ENCODE results near the gene PDE10A.

The PDE10A gene

DNA sequence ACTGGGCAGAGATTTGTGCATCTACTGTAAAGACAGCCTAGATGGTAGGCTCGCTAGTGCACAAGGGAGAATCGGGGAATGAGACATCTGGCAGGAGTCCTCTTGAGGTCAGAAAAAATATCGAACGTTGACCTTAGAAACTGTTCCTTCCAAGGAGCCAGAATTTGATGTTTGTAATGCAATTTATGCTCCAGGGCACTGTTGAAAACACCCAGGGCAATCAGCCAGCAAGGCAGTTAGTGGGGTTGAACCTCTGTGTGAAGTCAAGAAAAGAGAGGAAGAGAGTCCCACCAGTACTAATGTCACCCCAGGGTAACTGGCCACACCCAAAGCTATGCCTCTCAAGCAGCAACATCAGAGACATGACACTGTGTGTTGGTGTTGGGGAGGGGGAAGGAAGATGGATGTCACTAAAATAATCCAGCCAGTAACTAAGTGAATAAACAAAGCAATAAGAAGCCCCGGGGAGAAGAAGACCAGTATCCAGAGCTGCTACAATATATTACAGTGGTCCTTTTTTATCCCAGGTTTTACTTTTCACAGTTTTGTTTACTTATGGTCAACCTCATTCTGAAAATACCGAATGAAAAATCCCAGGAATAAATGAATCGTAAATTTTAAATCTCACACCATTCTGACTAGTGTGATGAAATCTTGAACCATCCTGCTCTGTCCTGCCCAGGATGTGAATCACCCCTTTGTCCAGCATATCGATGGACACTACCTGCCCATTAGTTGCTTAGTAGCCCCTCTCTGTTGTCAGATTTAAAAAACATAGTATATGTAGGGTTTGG is 32.9 kb upstream of the PDE10A start:
- TF ChIP-seq, protein P1, sequence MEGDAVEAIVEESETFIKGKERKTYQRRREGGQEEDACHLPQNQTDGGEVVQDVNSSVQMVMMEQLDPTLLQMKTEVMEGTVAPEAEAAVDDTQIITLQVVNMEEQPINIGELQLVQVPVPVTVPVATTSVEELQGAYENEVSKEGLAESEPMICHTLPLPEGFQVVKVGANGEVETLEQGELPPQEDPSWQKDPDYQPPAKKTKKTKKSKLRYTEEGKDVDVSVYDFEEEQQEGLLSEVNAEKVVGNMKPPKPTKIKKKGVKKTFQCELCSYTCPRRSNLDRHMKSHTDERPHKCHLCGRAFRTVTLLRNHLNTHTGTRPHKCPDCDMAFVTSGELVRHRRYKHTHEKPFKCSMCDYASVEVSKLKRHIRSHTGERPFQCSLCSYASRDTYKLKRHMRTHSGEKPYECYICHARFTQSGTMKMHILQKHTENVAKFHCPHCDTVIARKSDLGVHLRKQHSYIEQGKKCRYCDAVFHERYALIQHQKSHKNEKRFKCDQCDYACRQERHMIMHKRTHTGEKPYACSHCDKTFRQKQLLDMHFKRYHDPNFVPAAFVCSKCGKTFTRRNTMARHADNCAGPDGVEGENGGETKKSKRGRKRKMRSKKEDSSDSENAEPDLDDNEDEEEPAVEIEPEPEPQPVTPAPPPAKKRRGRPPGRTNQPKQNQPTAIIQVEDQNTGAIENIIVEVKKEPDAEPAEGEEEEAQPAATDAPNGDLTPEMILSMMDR (IDR thresholded peaks at IDR 0.05; ENCODE audit: low read depth, low read length), result no peak
- TF ChIP-seq MAX (IDR thresholded peaks at IDR 0.05; ENCODE audit: low read depth, low read length) (no peak), MYC (IDR thresholded peaks at IDR 0.05; ENCODE audit: low read depth, low read length) (no peak), POLR2A (IDR thresholded peaks at IDR 0.05; ENCODE audit: extremely low read depth, insufficient read length) (no peak)
- H3K4me3 ChIP-seq (ENCODE audit: low read depth, low read length), result no peak overlapping the region
- no peak for DNase-seq (ENCODE audit: low read depth)

GRCh38 chr6:165694296-165694695 is 31.3 kb upstream of the PDE10A start:
- H3K4me3 ChIP-seq (ENCODE audit: low read depth, low read length), result no peak overlapping the region
- no peak for DNase-seq (ENCODE audit: low read depth)
- TF ChIP-seq MYC (IDR thresholded peaks at IDR 0.05; ENCODE audit: low read depth, low read length), result no peak
- TF ChIP-seq MAX (IDR thresholded peaks at IDR 0.05; ENCODE audit: low read depth, low read length), result no peak
- TF ChIP-seq, protein P1 (IDR thresholded peaks at IDR 0.05; ENCODE audit: low read depth, low read length), result no peak
- TF ChIP-seq POLR2A (IDR thresholded peaks at IDR 0.05; ENCODE audit: extremely low read depth, insufficient read length), result no peak

GRCh38 chr6:165692106-165692653 is 29.1 kb upstream of the PDE10A start:
- TF ChIP-seq POLR2A (IDR thresholded peaks at IDR 0.05; ENCODE audit: extremely low read depth, insufficient read length) (no peak), MAX (IDR thresholded peaks at IDR 0.05; ENCODE audit: low read depth, low read length) (no peak), MYC (IDR thresholded peaks at IDR 0.05; ENCODE audit: low read depth, low read length) (no peak)
- TF ChIP-seq, protein P1 (IDR thresholded peaks at IDR 0.05; ENCODE audit: low read depth, low read length), result no peak
- DNase-seq (ENCODE audit: low read depth), result no peak
- H3K4me3 ChIP-seq (ENCODE audit: low read depth, low read length), result no peak overlapping the region

- TF ChIP-seq MYC (IDR thresholded peaks at IDR 0.05; ENCODE audit: low read depth, low read length), result no peak
- TF ChIP-seq, protein P1 (IDR thresholded peaks at IDR 0.05; ENCODE audit: low read depth, low read length), result peak; percentile 4
- H3K4me3 ChIP-seq (ENCODE audit: low read depth, low read length), result no peak overlapping the region
- no peak for DNase-seq (ENCODE audit: low read depth)
Measured at GRCh38 chr6:165689699-165690098, 26.7 kb upstream of the PDE10A start.

GRCh38 chr6:165686596-165687365 is 23.7 kb upstream of the PDE10A start:
- H3K4me3 ChIP-seq (ENCODE audit: low read depth, low read length), result no peak overlapping the region
- DNase-seq (ENCODE audit: low read depth), result no peak
- TF ChIP-seq MAX (IDR thresholded peaks at IDR 0.05; ENCODE audit: low read depth, low read length) (no peak), POLR2A (IDR thresholded peaks at IDR 0.05; ENCODE audit: extremely low read depth, insufficient read length) (no peak), MYC (IDR thresholded peaks at IDR 0.05; ENCODE audit: low read depth, low read length) (no peak)
- TF ChIP-seq, protein P1 (IDR thresholded peaks at IDR 0.05; ENCODE audit: low read depth, low read length), result no peak

All from NB4 (cell line).